Panc1 (cell line): ENCODE results near the gene GOPC.

Source experiments
- SIN3A ChIP-seq: IDR thresholded peaks from 2 replicates; pipeline ENCODE4 v1.6.1; 2012; ENCODE audit warnings: low read depth, mild to moderate bottlenecking, low read length, moderate library complexity, borderline replicate concordance; ENCODE audit not compliant: insufficient read depth
- TCF7L2 ChIP-seq: IDR thresholded peaks from 2 replicates; pipeline ENCODE4 v1.6.1; 2011; ENCODE audit warnings: mild to moderate bottlenecking, low read depth, low read length, inconsistent platforms
- TF ChIP-seq, protein P1 (sequence below): fragments of 450-650 bp; IDR thresholded peaks from 2 replicates; pipeline ENCODE4 v1.5.1; 2017; ENCODE audit warnings: mild to moderate bottlenecking

DNA sequence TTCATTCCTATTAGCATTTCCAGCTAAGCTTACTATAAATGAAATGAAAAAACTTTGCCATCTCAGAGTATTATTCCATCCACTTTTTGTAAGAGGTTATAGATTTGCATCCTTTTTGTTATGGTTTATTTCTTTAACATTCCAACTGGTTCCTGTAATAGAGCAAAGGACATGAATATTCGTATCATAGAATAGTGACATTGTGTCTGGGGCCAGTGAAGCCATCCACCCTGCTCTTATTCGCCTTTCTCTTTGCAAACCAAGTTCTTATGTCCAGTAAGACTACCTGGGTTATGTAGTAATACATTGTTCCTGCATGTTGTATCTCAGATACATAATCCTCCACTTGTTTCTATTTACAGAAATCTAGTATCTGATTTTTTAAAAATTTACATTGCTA lies 76.7 kb downstream of the GOPC start:
- TF ChIP-seq, protein P1, sequence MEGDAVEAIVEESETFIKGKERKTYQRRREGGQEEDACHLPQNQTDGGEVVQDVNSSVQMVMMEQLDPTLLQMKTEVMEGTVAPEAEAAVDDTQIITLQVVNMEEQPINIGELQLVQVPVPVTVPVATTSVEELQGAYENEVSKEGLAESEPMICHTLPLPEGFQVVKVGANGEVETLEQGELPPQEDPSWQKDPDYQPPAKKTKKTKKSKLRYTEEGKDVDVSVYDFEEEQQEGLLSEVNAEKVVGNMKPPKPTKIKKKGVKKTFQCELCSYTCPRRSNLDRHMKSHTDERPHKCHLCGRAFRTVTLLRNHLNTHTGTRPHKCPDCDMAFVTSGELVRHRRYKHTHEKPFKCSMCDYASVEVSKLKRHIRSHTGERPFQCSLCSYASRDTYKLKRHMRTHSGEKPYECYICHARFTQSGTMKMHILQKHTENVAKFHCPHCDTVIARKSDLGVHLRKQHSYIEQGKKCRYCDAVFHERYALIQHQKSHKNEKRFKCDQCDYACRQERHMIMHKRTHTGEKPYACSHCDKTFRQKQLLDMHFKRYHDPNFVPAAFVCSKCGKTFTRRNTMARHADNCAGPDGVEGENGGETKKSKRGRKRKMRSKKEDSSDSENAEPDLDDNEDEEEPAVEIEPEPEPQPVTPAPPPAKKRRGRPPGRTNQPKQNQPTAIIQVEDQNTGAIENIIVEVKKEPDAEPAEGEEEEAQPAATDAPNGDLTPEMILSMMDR = no peak
- TF ChIP-seq TCF7L2 = no peak
- no peak for TF ChIP-seq SIN3A
